COLO668 (cell line): ENCODE data around the gene TEX2.

ENCODE experiments used
- DNase-seq: peaks from one replicate; lab custom pipeline; 2025; ENCODE audit not compliant: unreplicated experiment; lab: John Stamatoyannopoulos, UW

TEX2 gene, protein sequence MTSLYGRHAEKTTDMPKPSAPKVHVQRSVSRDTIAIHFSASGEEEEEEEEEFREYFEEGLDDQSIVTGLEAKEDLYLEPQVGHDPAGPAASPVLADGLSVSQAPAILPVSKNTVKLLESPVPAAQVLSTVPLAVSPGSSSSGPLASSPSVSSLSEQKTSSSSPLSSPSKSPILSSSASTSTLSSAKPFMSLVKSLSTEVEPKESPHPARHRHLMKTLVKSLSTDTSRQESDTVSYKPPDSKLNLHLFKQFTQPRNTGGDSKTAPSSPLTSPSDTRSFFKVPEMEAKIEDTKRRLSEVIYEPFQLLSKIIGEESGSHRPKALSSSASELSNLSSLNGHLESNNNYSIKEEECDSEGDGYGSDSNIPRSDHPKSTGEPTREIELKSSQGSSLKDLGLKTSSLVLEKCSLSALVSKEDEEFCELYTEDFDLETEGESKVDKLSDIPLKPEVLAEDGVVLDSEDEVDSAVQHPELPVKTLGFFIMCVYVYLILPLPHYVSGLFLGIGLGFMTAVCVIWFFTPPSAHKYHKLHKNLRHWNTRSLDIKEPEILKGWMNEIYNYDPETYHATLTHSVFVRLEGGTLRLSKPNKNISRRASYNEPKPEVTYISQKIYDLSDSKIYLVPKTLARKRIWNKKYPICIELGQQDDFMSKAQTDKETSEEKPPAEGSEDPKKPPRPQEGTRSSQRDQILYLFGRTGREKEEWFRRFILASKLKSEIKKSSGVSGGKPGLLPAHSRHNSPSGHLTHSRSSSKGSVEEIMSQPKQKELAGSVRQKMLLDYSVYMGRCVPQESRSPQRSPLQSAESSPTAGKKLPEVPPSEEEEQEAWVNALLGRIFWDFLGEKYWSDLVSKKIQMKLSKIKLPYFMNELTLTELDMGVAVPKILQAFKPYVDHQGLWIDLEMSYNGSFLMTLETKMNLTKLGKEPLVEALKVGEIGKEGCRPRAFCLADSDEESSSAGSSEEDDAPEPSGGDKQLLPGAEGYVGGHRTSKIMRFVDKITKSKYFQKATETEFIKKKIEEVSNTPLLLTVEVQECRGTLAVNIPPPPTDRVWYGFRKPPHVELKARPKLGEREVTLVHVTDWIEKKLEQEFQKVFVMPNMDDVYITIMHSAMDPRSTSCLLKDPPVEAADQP

GRCh38 chr17:64263000-64263766, at the start of gene TEX2:
TSS of gene TEX2 (minus strand) at chr17:64263260. CDS start at chr17:64214217, 49,043 bp downstream.
- DNase-seq = peak; percentile 92

- no peak for DNase-seq
These were observed 46.6 kb upstream of the TEX2 start for GRCh38 chr17:64309710-64310109.

DNA sequence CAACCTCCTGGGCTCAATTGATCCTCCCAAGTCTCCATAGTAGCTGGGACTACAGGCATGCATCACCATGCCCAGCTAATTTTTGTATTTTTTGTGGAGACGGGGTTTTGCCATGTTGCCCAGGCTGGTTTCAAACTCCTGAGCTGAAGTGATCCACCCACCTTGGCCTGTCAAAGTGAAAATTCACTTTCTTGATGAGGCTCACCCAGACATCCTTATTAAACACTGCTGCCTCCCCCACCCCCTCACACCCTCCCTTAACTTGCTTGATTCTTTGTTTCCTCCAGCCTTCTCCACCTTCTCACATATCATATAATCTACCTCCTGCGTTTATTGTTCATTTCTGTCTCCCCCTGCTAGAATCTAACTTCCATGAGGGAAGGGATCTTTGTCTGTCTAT, 46.0 kb upstream of the TEX2 start:
- DNase-seq = no peak

GRCh38 chr17:64306850-64307463, 43.9 kb upstream of the TEX2 start:
- peak; percentile 46 for DNase-seq

DNA sequence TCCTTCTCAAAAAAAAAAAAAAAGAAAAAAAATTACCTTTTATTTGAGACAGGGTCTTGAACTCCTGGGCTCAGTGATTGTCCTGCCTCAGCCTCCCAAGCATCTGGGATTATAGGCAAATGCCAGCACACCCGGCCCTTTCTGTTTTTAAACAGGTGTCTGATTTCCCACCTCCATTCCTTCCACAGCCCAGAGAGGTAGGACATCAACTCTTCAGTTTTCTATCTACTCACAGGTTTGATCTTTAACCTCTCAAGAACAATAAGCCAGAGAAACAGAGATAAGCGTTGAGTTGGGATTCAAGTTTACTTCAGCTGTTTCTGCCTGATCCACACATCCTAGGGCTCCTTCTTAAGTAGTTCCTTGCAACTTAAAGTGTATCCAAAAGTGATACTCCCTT, 41.5 kb upstream of the TEX2 start:
- no peak for DNase-seq

GRCh38 chr17:64300699-64300965, 37.6 kb upstream of the TEX2 start:
- DNase-seq = no peak

GRCh38 chr17:64297467-64298088, 34.5 kb upstream of the TEX2 start:
- no peak for DNase-seq

GRCh38 chr17:64296246-64296645, 33.2 kb upstream of the TEX2 start:
- DNase-seq = no peak

- no peak for DNase-seq
These were observed 32.1 kb upstream of the TEX2 start for GRCh38 chr17:64295146-64295545.

DNA sequence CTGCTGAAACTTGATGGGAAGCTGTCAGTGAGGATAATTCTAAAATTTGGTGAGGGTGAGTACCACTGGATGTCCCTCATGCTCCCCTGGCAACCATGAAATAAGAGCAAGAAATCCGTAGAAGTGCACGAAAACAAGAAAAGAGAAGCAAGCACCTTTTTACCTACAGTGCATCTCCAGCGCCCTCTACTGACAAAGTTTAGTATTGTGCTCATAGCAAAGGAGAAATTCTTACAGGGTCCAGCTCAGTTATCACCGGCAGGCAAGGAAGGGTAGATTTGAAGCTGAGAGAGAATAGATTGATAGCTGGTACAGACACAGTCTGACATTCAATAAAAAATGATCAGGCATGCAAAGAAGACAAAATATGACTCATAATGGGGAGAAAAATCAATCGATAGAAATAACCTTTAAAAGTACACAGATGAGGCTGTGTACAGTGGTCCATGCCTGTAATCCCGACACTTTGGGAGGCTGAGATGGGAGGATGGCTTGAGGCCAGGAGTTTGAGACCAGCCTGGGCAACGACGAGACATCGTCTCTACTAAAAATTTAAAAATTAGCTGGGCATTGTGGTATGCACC, 28.3 kb upstream of the TEX2 start:
- DNase-seq = peak; percentile 2

GRCh38 chr17:64289741-64290141, 26.7 kb upstream of the TEX2 start:
- no peak for DNase-seq

GRCh38 chr17:64282753-64283080, 19.7 kb upstream of the TEX2 start:
- DNase-seq = no peak

GRCh38 chr17:64281962-64282752, 19.1 kb upstream of the TEX2 start:
- DNase-seq = peak; percentile 31

GRCh38 chr17:64278614-64279013, 15.6 kb upstream of the TEX2 start:
- no peak for DNase-seq

DNA sequence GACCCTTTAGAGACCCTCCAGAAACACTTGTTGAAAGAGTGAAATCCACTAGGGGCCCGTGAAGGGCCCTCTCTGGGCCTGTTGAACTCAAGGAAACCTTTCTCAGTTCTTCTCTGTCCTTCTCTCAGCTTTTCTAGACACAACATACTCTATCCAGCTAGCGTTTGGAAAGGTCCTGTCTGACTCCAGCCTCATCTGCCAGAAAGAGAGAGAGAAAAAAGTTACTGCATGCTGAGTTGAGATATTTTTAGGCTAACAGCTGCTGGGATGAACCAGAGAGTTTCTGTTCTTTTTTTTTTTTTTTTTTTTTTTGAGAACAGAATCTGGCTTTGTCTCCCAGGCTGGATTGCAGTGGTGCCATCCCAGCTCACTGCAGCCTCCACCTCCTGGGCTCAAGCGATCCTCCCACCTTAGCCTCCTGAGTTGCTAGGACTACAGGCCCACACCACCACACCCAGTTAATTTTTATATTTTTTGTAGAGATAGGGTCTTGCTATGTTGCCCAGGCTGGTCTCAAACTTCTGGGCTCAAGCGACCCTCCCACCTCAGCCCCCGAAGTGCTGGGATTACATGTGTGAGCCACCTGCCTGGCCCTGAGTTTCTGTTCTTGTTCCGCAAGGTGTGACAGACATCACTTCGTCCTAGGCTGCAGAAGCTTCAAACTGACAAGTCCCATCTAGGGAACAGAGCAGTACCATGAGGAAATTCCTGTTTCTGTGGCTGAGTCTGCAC, 14.9 kb upstream of the TEX2 start:
- no peak for DNase-seq

- DNase-seq = no peak
These were observed 14.0 kb upstream of the TEX2 start for GRCh38 chr17:64276961-64277505.

GRCh38 chr17:64275016-64275415, 12.0 kb upstream of the TEX2 start:
- DNase-seq = no peak

GRCh38 chr17:64273006-64273405, 9.9 kb upstream of the TEX2 start:
- DNase-seq = no peak
